Liver (tissue), 9 donors: ENCODE data around the gene JMY. TPM values are rescaled to one million over a fixed set of nuclear protein-coding genes. Genes with fewer than 3 reads are reported as not detected.

ENCODE experiments used
- DNase-seq: peaks from one replicate; pipeline ENCODE4 v3.0.0-alpha.2; 2017; ENCODE audit warnings: low spot score
- H3K27ac ChIP-seq, 2 donors: one replicate each; pipeline ENCODE4 v1.7.0; 2013; ENCODE audit warnings: inconsistent platforms in 2 of 2, low read length in 2 of 2, control low read depth in 1 of 2, low read depth in 1 of 2, mild to moderate bottlenecking in 1 of 2
- H3K27me3 ChIP-seq, 4 donors: one replicate each; pipeline versions ENCODE4 v1.6.1 to v1.7.0; 2013; ENCODE audit warnings: low read length in 3 of 4, inconsistent platforms in 1 of 4, mild to moderate bottlenecking in 1 of 4, moderate library complexity in 1 of 4; ENCODE audit not compliant: control insufficient read depth in 4 of 4, insufficient read depth in 4 of 4
- H3K36me3 ChIP-seq, 4 donors: one replicate each; pipeline versions ENCODE4 v1.6.1 to v1.7.0; 2013; ENCODE audit warnings: low read length in 3 of 4, mild to moderate bottlenecking in 3 of 4, low read depth in 1 of 4, moderate library complexity in 1 of 4; ENCODE audit not compliant: control insufficient read depth in 4 of 4, insufficient read depth in 3 of 4
- H3K4me1 ChIP-seq, 4 donors: one replicate each; pipeline versions ENCODE4 v1.6.1 to v1.7.0; 2013; ENCODE audit warnings: low read length in 3 of 4, mild to moderate bottlenecking in 3 of 4, moderate library complexity in 1 of 4; ENCODE audit not compliant: control insufficient read depth in 4 of 4, insufficient read depth in 4 of 4
- H3K4me3 ChIP-seq, 3 donors: one replicate each; pipeline versions ENCODE4 v1.6.1 to v1.7.0; 2013; ENCODE audit warnings: low read length in 3 of 3, control low read depth in 1 of 3, low read depth in 1 of 3, mild to moderate bottlenecking in 1 of 3
- H3K9ac ChIP-seq, 2 donors: one replicate each; pipeline ENCODE4 v1.7.0; 2013; ENCODE audit warnings: low read length in 2 of 2, mild to moderate bottlenecking in 2 of 2, moderate library complexity in 2 of 2, control low read depth in 1 of 2, low read depth in 1 of 2
- H3K9me3 ChIP-seq, 4 donors: one replicate each; pipeline versions ENCODE4 v1.6.1 to v1.7.0; 2013; ENCODE audit warnings: low read length in 3 of 4; ENCODE audit not compliant: control insufficient read depth in 4 of 4
- ATF3 ChIP-seq: IDR thresholded peaks from 2 replicates; pipeline ENCODE4 v1.6.1; 2016; ENCODE audit warnings: antibody characterized with exemption
- CTCF ChIP-seq: fragments of 150-350 bp; IDR thresholded peaks from 2 replicates; pipeline ENCODE4 v1.5.1; 2017; ENCODE audit warnings: improper control_type of control experiment, low read depth, low read length; ENCODE audit not compliant: missing input control
- FOXA2 ChIP-seq: IDR thresholded peaks from 2 replicates; pipeline ENCODE4 v1.6.1; 2016; ENCODE audit warnings: antibody characterized with exemption
- GABPA ChIP-seq, 2 donors: IDR thresholded peaks in 1 of 2; conservative IDR thresholded peaks in 1 of 2; 2 replicates each; pipeline ENCODE4 v1.6.1; 2016; ENCODE audit warnings: antibody characterized with exemption in 2 of 2, mild to moderate bottlenecking in 1 of 2, moderate library complexity in 1 of 2
- RAD21 ChIP-seq, 2 donors: IDR thresholded peaks; 2 replicates each; pipeline ENCODE4 v1.6.1; 2016; ENCODE audit warnings: antibody characterized with exemption in 2 of 2, mild to moderate bottlenecking in 2 of 2
- REST ChIP-seq: IDR thresholded peaks from 2 replicates; pipeline ENCODE4 v1.6.1; 2016; ENCODE audit warnings: antibody characterized with exemption, mild to moderate bottlenecking
- RXRA ChIP-seq, 2 donors: IDR thresholded peaks; 2 replicates each; pipeline ENCODE4 v1.6.1; 2017 to 2018; ENCODE audit warnings: antibody characterized with exemption in 2 of 2, mild to moderate bottlenecking in 1 of 2
- SP1 ChIP-seq: IDR thresholded peaks from 2 replicates; pipeline ENCODE4 v1.6.1; 2018; ENCODE audit warnings: antibody characterized with exemption, mild to moderate bottlenecking
- TAF1 ChIP-seq: conservative IDR thresholded peaks from 2 replicates; pipeline ENCODE4 v1.6.1; 2016; ENCODE audit warnings: antibody characterized with exemption, mild to moderate bottlenecking
- YY1 ChIP-seq: IDR thresholded peaks from 2 replicates; pipeline ENCODE4 v1.6.1; 2016; ENCODE audit warnings: antibody characterized with exemption, mild to moderate bottlenecking
- ZBTB33 ChIP-seq: IDR thresholded peaks from 2 replicates; pipeline ENCODE4 v1.6.1; 2016; ENCODE audit warnings: antibody characterized with exemption
- WGBS: extraction: QIAGEN DNeasy Blood & Tissue Kit; methylation state at CpG from one replicate; pipeline ENCODE4 v1.1.7; 2013; 5-methylcytosine and 5-hydroxymethylcytosine counted together
- polyA plus RNA-seq, 2 donors: library from polyadenylated mRNA; stranded (reverse) in 1 of 2; unstranded in 1 of 2; fragments of 200-250 nt in 1 of 2; fragments of >200 nt in 1 of 2; fragmentation: Nextera tagmentation in 1 of 2; extraction: Ambion mirVana in 1 of 2; gene quantifications; one replicate each; pipeline versions ENCODE4 v1.2.1 to v1.2.3, GENCODE V29; 2013 to 2015
- total RNA-seq, 2 donors: library from RNA; depleted of rRNA; stranded (reverse); fragments of >200 nt; gene quantifications; one replicate each; pipeline ENCODE4 v1.2.3, GENCODE V29; 2014
- donor health status: healthy.
- donor health status: healthy.
- donor health status: healthy.
- donor health status: healthy.
- donor health status: healthy.

Gene JMY
- total and polyA plus RNA-seq, 4 donors, result 2.4 to 9.7 (median 6.2) TPM

- Histone ChIP-seq H3K4me3 (peak overlapping the region; percentile 76 to 92 (median 87)), H3K9me3 (no peaks in the 10 kb centered on the region), H3K27ac (peak overlapping the region; percentile 98), H3K4me1 (peaks cover 4 to 34% (median 6%) of the 10 kb centered on the region in 4 donors), H3K27me3 (no peaks in the 10 kb centered on the region), H3K36me3 (no peaks in the 10 kb centered on the region), H3K9ac (peak overlapping the region; percentile 86 to 88)
- no peak for TF ChIP-seq RXRA (IDR thresholded peaks at IDR 0.05)
- DNase-seq, result no peak
- WGBS, result 25% methylated on average over 14 of the region's 14 CpGs
These were observed 2.0 kb downstream of the JMY start for GRCh38 chr5:79237740-79238560.

GRCh38 chr5:79240561-79240960, 4.6 kb downstream of the JMY start:
- TF ChIP-seq FOXA2, result no peak
- no peak for TF ChIP-seq YY1
- TF ChIP-seq ATF3, result no peak
- TF ChIP-seq RXRA (IDR thresholded peaks at IDR 0.05), result no peak
- TF ChIP-seq RAD21 (IDR thresholded peaks at IDR 0.05), result no peak
- no peak for TF ChIP-seq GABPA (IDR thresholded peaks at IDR 0.05 in 1 of 2, conservative IDR thresholded peaks at IDR 0.05 in 1 of 2)
- TF ChIP-seq REST, result no peak
- TF ChIP-seq SP1, result no peak
- WGBS, result 88% methylated on average over 2 of the region's 2 CpGs
- Histone ChIP-seq H3K27ac (no peak overlapping the region), H3K4me3 (no peak overlapping the region), H3K9ac (no peak overlapping the region), H3K36me3 (no peaks in the 10 kb centered on the region), H3K9me3 (no peaks in the 10 kb centered on the region), H3K27me3 (no peaks in the 10 kb centered on the region), H3K4me1 (peaks cover 3 to 27% (median 6%) of the 10 kb centered on the region in 4 donors)
- DNase-seq, result no peak

GRCh38 chr5:79241535-79241979, 5.6 kb downstream of the JMY start:
- no peaks in the 10 kb centered on the region for H3K9me3 ChIP-seq
- H3K36me3 ChIP-seq, result no peaks in the 10 kb centered on the region
- no peak overlapping the region for H3K4me3 ChIP-seq
- 91% methylated on average over 4 of the region's 4 CpGs for WGBS
- no peak for TF ChIP-seq TAF1
- TF ChIP-seq CTCF, result no peak
- no peak for TF ChIP-seq RXRA (IDR thresholded peaks at IDR 0.05)
- TF ChIP-seq ZBTB33, result no peak
- DNase-seq, result no peak
- H3K27ac ChIP-seq, result no peak overlapping the region
- H3K27me3 ChIP-seq, result no peaks in the 10 kb centered on the region
- H3K4me1 ChIP-seq, result peaks cover 3 to 25% (median 6%) of the 10 kb centered on the region in 4 donors
- H3K9ac ChIP-seq, result no peak overlapping the region
